RWPE2 (cell line): ENCODE measurements around the gene NCOA7.
"Not testable (repeated sequence)": the region's sequence is repeated elsewhere in the genome, so short reads cannot be mapped to it uniquely, and the experiment has no call there.

Experiments
- ATAC-seq: fragments of 200-7000 bp; cut with Tn5 transposase; 3 replicates; pipeline ENCODE4 v1.9.1; 2021; ENCODE audit warnings: low read depth
- DNase-seq: peaks from one replicate; pipeline ENCODE4 v3.0.0-alpha.2; 2020; ENCODE audit warnings: low spot score
- H3K27ac ChIP-seq: fragments of 450-650 bp; 2 replicates; pipeline ENCODE4 v1.5.1; 2017; ENCODE audit warnings: mild to moderate bottlenecking; ENCODE audit not compliant: poor library complexity, severe bottlenecking
- H3K27me3 ChIP-seq: fragments of 250-450 bp; sonication (Bioruptor Pico); 2 replicates; pipeline ENCODE4 v1.5.1; 2021; ENCODE audit warnings: mild to moderate bottlenecking, moderate library complexity; ENCODE audit not compliant: insufficient read depth, poor library complexity, severe bottlenecking
- H3K36me3 ChIP-seq: fragments of 250-450 bp; sonication (Bioruptor Pico); 2 replicates; pipeline ENCODE4 v1.5.1; 2020; ENCODE audit warnings: low read depth, mild to moderate bottlenecking, moderate library complexity
- H3K4me1 ChIP-seq: fragments of 250-450 bp; sonication (Bioruptor Pico); 2 replicates; pipeline ENCODE4 v1.5.1; 2021; ENCODE audit warnings: mild to moderate bottlenecking, moderate library complexity; ENCODE audit not compliant: insufficient read depth, poor library complexity, severe bottlenecking
- H3K4me3 ChIP-seq: fragments of 250-450 bp; sonication (Bioruptor Pico); 2 replicates; pipeline ENCODE4 v1.5.1; 2021; ENCODE audit warnings: mild to moderate bottlenecking, moderate library complexity; ENCODE audit not compliant: severe bottlenecking
- H3K9me3 ChIP-seq: fragments of 250-450 bp; sonication (Bioruptor Pico); 2 replicates; pipeline ENCODE4 v1.5.1; 2021; ENCODE audit warnings: mild to moderate bottlenecking, moderate library complexity; ENCODE audit not compliant: severe bottlenecking
- TF ChIP-seq, protein P1 (sequence below): fragments of 450-650 bp; IDR thresholded peaks from one replicate; pipeline ENCODE4 v1.5.1; 2017; ENCODE audit warnings: mild to moderate bottlenecking, moderate library complexity; ENCODE audit not compliant: poor library complexity, severe bottlenecking

The NCOA7 gene

DNA sequence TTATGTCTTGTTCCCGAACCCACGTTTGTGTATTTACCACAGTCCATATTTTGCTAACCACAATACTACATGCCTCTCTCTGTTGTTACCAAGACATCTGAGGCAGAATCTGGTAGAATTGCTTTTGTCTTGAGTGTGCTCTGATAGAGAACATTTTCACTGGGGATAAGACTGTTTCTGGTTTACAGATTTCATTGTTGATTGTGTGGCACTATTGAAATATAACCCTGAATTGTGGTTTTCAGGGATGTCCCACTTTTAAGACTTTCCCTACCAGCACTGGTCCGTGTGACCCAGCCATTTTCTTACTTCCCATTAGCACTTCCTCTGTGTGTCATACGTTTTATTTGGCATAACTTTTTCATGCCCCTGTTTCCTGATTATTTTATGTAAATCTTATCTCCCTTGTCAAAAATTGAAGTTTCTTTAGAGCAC lies 12.2 kb downstream of the NCOA7 start:
- TF ChIP-seq, protein P1, sequence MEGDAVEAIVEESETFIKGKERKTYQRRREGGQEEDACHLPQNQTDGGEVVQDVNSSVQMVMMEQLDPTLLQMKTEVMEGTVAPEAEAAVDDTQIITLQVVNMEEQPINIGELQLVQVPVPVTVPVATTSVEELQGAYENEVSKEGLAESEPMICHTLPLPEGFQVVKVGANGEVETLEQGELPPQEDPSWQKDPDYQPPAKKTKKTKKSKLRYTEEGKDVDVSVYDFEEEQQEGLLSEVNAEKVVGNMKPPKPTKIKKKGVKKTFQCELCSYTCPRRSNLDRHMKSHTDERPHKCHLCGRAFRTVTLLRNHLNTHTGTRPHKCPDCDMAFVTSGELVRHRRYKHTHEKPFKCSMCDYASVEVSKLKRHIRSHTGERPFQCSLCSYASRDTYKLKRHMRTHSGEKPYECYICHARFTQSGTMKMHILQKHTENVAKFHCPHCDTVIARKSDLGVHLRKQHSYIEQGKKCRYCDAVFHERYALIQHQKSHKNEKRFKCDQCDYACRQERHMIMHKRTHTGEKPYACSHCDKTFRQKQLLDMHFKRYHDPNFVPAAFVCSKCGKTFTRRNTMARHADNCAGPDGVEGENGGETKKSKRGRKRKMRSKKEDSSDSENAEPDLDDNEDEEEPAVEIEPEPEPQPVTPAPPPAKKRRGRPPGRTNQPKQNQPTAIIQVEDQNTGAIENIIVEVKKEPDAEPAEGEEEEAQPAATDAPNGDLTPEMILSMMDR = no peak
- peaks cover 12% of the 10 kb centered on the region; the same call in 1 of the 2 replicates for H3K36me3 ChIP-seq
- ATAC-seq = no peak
- H3K9me3 ChIP-seq = no peaks in the 10 kb centered on the region
- no peaks in the 10 kb centered on the region for H3K27me3 ChIP-seq
- no peak overlapping the region for H3K4me3 ChIP-seq
- H3K4me1 ChIP-seq = peaks cover 6% of the 10 kb centered on the region
- H3K27ac ChIP-seq = no peak overlapping the region
- DNase-seq = no peak

DNA sequence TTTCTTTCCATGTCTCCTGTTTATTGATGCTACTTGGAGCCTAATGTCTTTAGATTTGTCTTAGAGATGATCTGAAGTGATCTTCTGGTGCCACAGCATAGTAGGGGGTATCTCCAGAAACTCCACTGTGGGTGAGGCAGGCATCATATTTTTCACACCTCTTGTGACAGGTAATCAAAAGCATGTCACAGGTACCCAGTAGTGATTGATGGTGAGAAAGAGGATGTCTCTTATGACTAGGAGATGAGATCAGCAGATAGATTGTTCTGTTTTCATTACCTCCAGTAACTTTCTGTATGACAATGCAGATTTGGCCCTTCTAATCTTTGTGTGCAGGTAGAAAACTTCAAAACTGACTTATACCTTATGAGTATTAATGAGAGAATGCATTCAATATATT lies 13.5 kb downstream of the NCOA7 start:
- H3K27ac ChIP-seq = no peak overlapping the region
- DNase-seq = no peak
- no peaks in the 10 kb centered on the region for H3K27me3 ChIP-seq
- TF ChIP-seq, protein P1 = no peak
- H3K36me3 ChIP-seq = peaks cover 12% of the 10 kb centered on the region; the same call in 1 of the 2 replicates
- no peak overlapping the region for H3K4me3 ChIP-seq
- no peak for ATAC-seq
- no peaks in the 10 kb centered on the region for H3K4me1 ChIP-seq
- H3K9me3 ChIP-seq = no peaks in the 10 kb centered on the region

DNA sequence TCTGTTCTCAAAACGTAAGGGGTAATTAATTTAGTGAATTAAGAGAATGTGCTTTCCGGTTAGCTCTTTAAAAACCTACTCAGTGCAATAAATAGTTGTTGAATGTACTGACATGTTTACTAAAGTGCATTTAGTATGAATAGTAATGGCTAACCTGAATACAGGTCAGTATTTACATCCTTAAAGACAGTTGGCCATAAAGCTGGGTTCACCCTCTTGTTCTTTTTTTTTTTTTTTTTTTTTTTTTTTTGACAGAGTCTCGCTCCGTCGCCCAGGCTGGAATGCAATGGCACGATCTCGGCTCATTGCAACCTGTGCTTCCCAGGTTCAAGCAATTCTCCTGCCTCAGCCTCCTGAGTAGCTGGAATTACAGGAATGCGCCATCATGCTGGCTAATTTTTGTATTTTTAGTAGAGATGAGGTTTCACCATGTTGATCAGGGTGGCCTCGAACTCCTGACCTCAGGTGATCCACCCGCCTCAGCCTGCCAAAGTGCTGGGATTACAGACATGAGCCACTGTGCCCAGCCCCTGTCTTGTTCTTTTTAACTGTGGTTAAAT lies 14.2 kb downstream of the NCOA7 start:
- not testable (repeated sequence) for ATAC-seq, H3K27me3 ChIP-seq, H3K27ac ChIP-seq, H3K9me3 ChIP-seq, H3K4me1 ChIP-seq, DNase-seq, H3K4me3 ChIP-seq
- H3K36me3 ChIP-seq = peaks cover 10% of the 10 kb centered on the region; the same call in 1 of the 2 replicates

DNA sequence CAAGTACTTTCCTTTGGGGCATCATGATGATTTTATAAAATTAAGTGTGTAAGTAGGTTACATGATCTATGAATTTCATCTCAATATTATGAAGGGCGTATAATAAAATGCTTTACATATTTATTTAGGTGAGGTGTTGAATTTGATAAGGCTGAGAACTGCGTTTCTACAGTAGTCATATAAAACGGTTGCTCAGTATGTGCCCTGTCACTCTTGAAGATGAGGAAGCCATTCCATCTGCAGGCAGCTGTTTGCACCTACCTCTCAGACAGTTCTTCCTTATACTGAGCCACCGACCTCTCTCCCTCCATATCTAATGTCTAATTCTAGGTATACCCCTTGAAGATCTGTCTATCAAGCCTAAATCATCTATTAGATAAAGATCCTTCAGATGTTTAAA lies 16.1 kb downstream of the NCOA7 start:
- TF ChIP-seq, protein P1 = no peak
- H3K4me1 ChIP-seq = no peaks in the 10 kb centered on the region
- H3K4me3 ChIP-seq = no peak overlapping the region
- no peaks in the 10 kb centered on the region for H3K27me3 ChIP-seq
- H3K36me3 ChIP-seq = peaks cover 1% of the 10 kb centered on the region; the same call in 1 of the 2 replicates
- no peak for ATAC-seq
- DNase-seq = no peak
- H3K27ac ChIP-seq = no peak overlapping the region
- H3K9me3 ChIP-seq = no peaks in the 10 kb centered on the region

DNA sequence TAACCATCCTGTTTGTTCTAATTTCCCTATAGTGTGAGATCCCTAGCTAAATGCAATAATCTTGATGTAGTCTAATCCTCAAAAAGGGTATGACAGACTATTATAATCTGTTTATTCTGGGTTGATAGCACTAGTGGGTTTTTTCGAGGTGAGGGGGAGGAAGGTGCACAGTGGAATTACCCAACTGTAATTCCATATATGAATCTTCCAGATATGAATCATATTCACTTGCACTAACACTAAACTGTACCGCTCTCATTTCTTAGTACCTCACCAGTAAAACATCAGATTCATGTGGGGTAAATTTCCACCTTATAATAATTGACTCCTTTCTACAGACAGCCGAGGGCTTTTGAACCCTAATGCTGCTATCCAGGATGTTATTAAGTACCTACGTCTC lies 16.5 kb downstream of the NCOA7 start:
- Histone ChIP-seq H3K4me1 (peaks cover 4% of the 10 kb centered on the region), H3K4me3 (no peak overlapping the region), H3K27ac (no peak overlapping the region), H3K27me3 (no peaks in the 10 kb centered on the region), H3K36me3 (no peaks in the 10 kb centered on the region; the same call in 1 of the 2 replicates), H3K9me3 (no peaks in the 10 kb centered on the region)
- DNase-seq (no peak), ATAC-seq (no peak)
- TF ChIP-seq, protein P1 = no peak
